ENCODE measurements around the gene PRDM16. TPM values are rescaled to one million over a fixed set of nuclear protein-coding genes. Genes with fewer than 3 reads are reported as not detected.

PRDM16 gene
- polyA plus RNA-seq, 3 donors: not detected

- H3K36me3 ChIP-seq (replicated peaks in 1 of 2; ENCODE audit: control insufficient read depth in 1 of 2, insufficient read depth in 2 of 2, low read length in 2 of 2): no peaks in the 10 kb centered on the region
- H3K4me2 ChIP-seq (replicated peaks; ENCODE audit: extremely low read depth, low read length, poor library complexity, severe bottlenecking): no peak overlapping the region
- TF ChIP-seq CTCF (IDR thresholded peaks at IDR 0.05): no peak
- no peak overlapping the region for H3K27ac ChIP-seq (ENCODE audit: low read depth in 1 of 2, low read length in 2 of 2)
- Mint-ChIP-seq H3K36me3 (no peaks in the 10 kb centered on the region), H3K27me3 (ENCODE audit: low read depth in 3 of 3) (peaks cover 3 to 12% (median 6%) of the 10 kb centered on the region in 3 donors), H3K4me3 (no peak overlapping the region), H3K4me1 (no peaks in the 10 kb centered on the region), H3K27ac (no peak overlapping the region), H3K9me3 (no peaks in the 10 kb centered on the region)
- no peaks in the 10 kb centered on the region for H3K79me2 ChIP-seq (ENCODE audit: insufficient read depth, low read length)
- no peaks in the 10 kb centered on the region for H4K20me1 ChIP-seq (ENCODE audit: insufficient read depth, low read length)
- WGBS (ENCODE audit: insufficient coverage): 94% methylated on average over 20 of the region's 22 CpGs
- H3K9me3 ChIP-seq (replicated peaks in 1 of 2; ENCODE audit: control insufficient read depth in 1 of 2, insufficient read depth in 1 of 2, low read length in 2 of 2): no peaks in the 10 kb centered on the region
- H3K4me3 ChIP-seq (replicated peaks in 1 of 3; ENCODE audit: low read depth in 2 of 3, low read length in 3 of 3): no peak overlapping the region
- no peak for DNase-seq
- intact Hi-C loops (cut with micrococcal nuclease): no loop called here
- no peaks in the 10 kb centered on the region for H3K27me3 ChIP-seq (ENCODE audit: control insufficient read depth in 2 of 2, insufficient read depth in 2 of 2, low read length in 2 of 2)
- no peaks in the 10 kb centered on the region for H3K4me1 ChIP-seq (ENCODE audit: control insufficient read depth in 1 of 2, insufficient read depth in 2 of 2, low read length in 2 of 2)
- no peak overlapping the region for H2AFZ ChIP-seq (ENCODE audit: insufficient read depth, low read depth, low read length, poor library complexity, severe bottlenecking)
- H3K9ac ChIP-seq (ENCODE audit: insufficient read depth, low read length, poor library complexity, severe bottlenecking): no peak overlapping the region
Observed at GRCh38 chr1:3463013-3463385, 394.0 kb downstream of the PRDM16 start.

- no peaks in the 10 kb centered on the region for H3K79me2 ChIP-seq (ENCODE audit: insufficient read depth, low read length)
- H3K4me1 ChIP-seq (ENCODE audit: control insufficient read depth in 1 of 2, insufficient read depth in 2 of 2, low read length in 2 of 2): no peaks in the 10 kb centered on the region
- H3K27me3 ChIP-seq (ENCODE audit: control insufficient read depth in 2 of 2, insufficient read depth in 2 of 2, low read length in 2 of 2): no peaks in the 10 kb centered on the region
- Mint-ChIP-seq H3K36me3 (no peaks in the 10 kb centered on the region), H3K27me3 (ENCODE audit: low read depth in 3 of 3) (peaks cover 3 to 11% (median 6%) of the 10 kb centered on the region in 3 donors), H3K4me3 (no peak overlapping the region), H3K9me3 (no peaks in the 10 kb centered on the region), H3K27ac (no peak overlapping the region), H3K4me1 (no peaks in the 10 kb centered on the region)
- WGBS (ENCODE audit: insufficient coverage): 90% methylated on average over 20 of the region's 20 CpGs
- intact Hi-C loops (cut with micrococcal nuclease): no loop called here
- DNase-seq: no peak
- H3K9me3 ChIP-seq (replicated peaks in 1 of 2; ENCODE audit: control insufficient read depth in 1 of 2, insufficient read depth in 1 of 2, low read length in 2 of 2): no peaks in the 10 kb centered on the region
- H3K4me2 ChIP-seq (replicated peaks; ENCODE audit: extremely low read depth, low read length, poor library complexity, severe bottlenecking): no peak overlapping the region
- H3K27ac ChIP-seq (ENCODE audit: low read depth in 1 of 2, low read length in 2 of 2): no peak overlapping the region
- no peak overlapping the region for H2AFZ ChIP-seq (ENCODE audit: insufficient read depth, low read depth, low read length, poor library complexity, severe bottlenecking)
- H4K20me1 ChIP-seq (ENCODE audit: insufficient read depth, low read length): no peaks in the 10 kb centered on the region
- no peaks in the 10 kb centered on the region for H3K36me3 ChIP-seq (replicated peaks in 1 of 2; ENCODE audit: control insufficient read depth in 1 of 2, insufficient read depth in 2 of 2, low read length in 2 of 2)
- H3K4me3 ChIP-seq (replicated peaks in 1 of 3; ENCODE audit: low read depth in 2 of 3, low read length in 3 of 3): no peak overlapping the region
- no peak for TF ChIP-seq CTCF (IDR thresholded peaks at IDR 0.05)
- no peak overlapping the region for H3K9ac ChIP-seq (ENCODE audit: insufficient read depth, low read length, poor library complexity, severe bottlenecking)
Observed at GRCh38 chr1:3463408-3463863, 394.4 kb downstream of the PRDM16 start.

Measured in CD14-positive monocyte (primary cell).